Measurements from ENCODE around the gene EXOC6B.

- TF ChIP-seq, protein P1, sequence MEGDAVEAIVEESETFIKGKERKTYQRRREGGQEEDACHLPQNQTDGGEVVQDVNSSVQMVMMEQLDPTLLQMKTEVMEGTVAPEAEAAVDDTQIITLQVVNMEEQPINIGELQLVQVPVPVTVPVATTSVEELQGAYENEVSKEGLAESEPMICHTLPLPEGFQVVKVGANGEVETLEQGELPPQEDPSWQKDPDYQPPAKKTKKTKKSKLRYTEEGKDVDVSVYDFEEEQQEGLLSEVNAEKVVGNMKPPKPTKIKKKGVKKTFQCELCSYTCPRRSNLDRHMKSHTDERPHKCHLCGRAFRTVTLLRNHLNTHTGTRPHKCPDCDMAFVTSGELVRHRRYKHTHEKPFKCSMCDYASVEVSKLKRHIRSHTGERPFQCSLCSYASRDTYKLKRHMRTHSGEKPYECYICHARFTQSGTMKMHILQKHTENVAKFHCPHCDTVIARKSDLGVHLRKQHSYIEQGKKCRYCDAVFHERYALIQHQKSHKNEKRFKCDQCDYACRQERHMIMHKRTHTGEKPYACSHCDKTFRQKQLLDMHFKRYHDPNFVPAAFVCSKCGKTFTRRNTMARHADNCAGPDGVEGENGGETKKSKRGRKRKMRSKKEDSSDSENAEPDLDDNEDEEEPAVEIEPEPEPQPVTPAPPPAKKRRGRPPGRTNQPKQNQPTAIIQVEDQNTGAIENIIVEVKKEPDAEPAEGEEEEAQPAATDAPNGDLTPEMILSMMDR (IDR thresholded peaks at IDR 0.05), result no peak
- TF ChIP-seq POLR2A (IDR thresholded peaks at IDR 0.05), result no peak
These were observed 218.6 kb downstream of the EXOC6B start for GRCh38 chr2:72607189-72607588.
